HepG2 (cell line): Measurements from ENCODE around the gene TTN. TPM values are rescaled to one million over a fixed set of nuclear protein-coding genes. Genes with fewer than 3 reads are reported as not detected.

Source experiments
- BCL6 ChIP-seq: IDR thresholded peaks from 2 replicates; pipeline ENCODE4 v1.6.1; 2016; ENCODE audit warnings: missing genetic modification reagents, missing compliant biosample characterization
- CCAR2 ChIP-seq: fragments of 200-400 bp; formaldehyde crosslinking; optimal IDR thresholded peaks from 2 replicates; pipeline ENCODE3; 2018; ENCODE audit warnings: low read depth, mild to moderate bottlenecking, low read length, moderate library complexity
- FOXA1 ChIP-seq, 2 experiments: fragments of 450-650 bp in 1 of 2; sonication (generic) in 1 of 2; formaldehyde crosslinking in 1 of 2; IDR thresholded peaks; 2 replicates each; pipeline versions ENCODE4 v1.4.0 to v1.6.1; 2016 to 2020; ENCODE audit warnings: missing genetic modification reagents in 1 of 2
- HCFC1 ChIP-seq: fragments of 150-350 bp; IDR thresholded peaks from 2 replicates; pipeline ENCODE4 v1.6.1; 2014; ENCODE audit warnings: low read depth, low read length
- HDAC1 ChIP-seq: sonication (generic); formaldehyde crosslinking; IDR thresholded peaks from 2 replicates; pipeline ENCODE4 v1.5.1; 2020; ENCODE audit warnings: mild to moderate bottlenecking, missing genetic modification reagents
- HDAC2 ChIP-seq: sonication (generic); formaldehyde crosslinking; IDR thresholded peaks from 2 replicates; pipeline ENCODE4 v1.4.0; 2020; ENCODE audit warnings: missing genetic modification reagents
- HMGXB3 ChIP-seq: sonication (generic); formaldehyde crosslinking; IDR thresholded peaks from 2 replicates; pipeline ENCODE4 v1.4.0; 2020; ENCODE audit warnings: missing genetic modification reagents, borderline replicate concordance
- KLF6 ChIP-seq: IDR thresholded peaks from 2 replicates; pipeline ENCODE4 v1.8.0; 2016; ENCODE audit warnings: missing biosample characterization, missing genetic modification reagents
- NFE2L2 ChIP-seq: fragments of 150-350 bp; IDR thresholded peaks from 2 replicates; pipeline ENCODE4 v1.6.1; 2014; ENCODE audit warnings: low read length
- PHF20 ChIP-seq: sonication (generic); formaldehyde crosslinking; IDR thresholded peaks from 2 replicates; pipeline ENCODE4 v1.5.0; 2020; ENCODE audit warnings: mild to moderate bottlenecking, missing genetic modification reagents
- RXRB ChIP-seq: IDR thresholded peaks from 2 replicates; pipeline ENCODE4 v1.6.1; 2016; ENCODE audit warnings: borderline replicate concordance, missing genetic modification reagents, missing compliant biosample characterization
- SALL2 ChIP-seq: sonication (generic); formaldehyde crosslinking; IDR thresholded peaks from 2 replicates; pipeline ENCODE4 v1.8.1; 2023; ENCODE audit warnings: mild to moderate bottlenecking, missing genetic modification reagents, inconsistent platforms
- SMARCC2 ChIP-seq: fragments of 450-650 bp; IDR thresholded peaks from 2 replicates; pipeline ENCODE4 v1.6.1; 2017; ENCODE audit warnings: antibody characterized with exemption, mild to moderate bottlenecking
- SMYD3 ChIP-seq: sonication (generic); formaldehyde crosslinking; IDR thresholded peaks from 2 replicates; pipeline ENCODE4 v1.8.1; 2023; ENCODE audit warnings: mild to moderate bottlenecking, missing genetic modification reagents
- SOX5 ChIP-seq: IDR thresholded peaks from 2 replicates; pipeline ENCODE4 v1.6.1; 2016; ENCODE audit warnings: borderline replicate concordance
- TCF7 ChIP-seq: sonication (generic); IDR thresholded peaks from 2 replicates; pipeline ENCODE4 v1.6.1; 2016; ENCODE audit warnings: antibody characterized with exemption, low read depth
- ZBTB37 ChIP-seq: sonication (generic); formaldehyde crosslinking; IDR thresholded peaks from 2 replicates; pipeline ENCODE4 v1.4.0; 2020; ENCODE audit warnings: mild to moderate bottlenecking, missing genetic modification reagents
- ZBTB7A ChIP-seq: sonication (generic); formaldehyde crosslinking; IDR thresholded peaks from 2 replicates; pipeline ENCODE4 v1.8.0; 2022; ENCODE audit warnings: mild to moderate bottlenecking, missing genetic modification reagents
- ZNF136 ChIP-seq: sonication (generic); formaldehyde crosslinking; IDR thresholded peaks from 2 replicates; pipeline ENCODE4 v1.8.1; 2022; ENCODE audit warnings: low read depth, mild to moderate bottlenecking, moderate library complexity, missing genetic modification reagents
- ZNF225 ChIP-seq: sonication (generic); formaldehyde crosslinking; IDR thresholded peaks from 2 replicates; pipeline ENCODE4 v1.4.0; 2020; ENCODE audit warnings: mild to moderate bottlenecking, missing genetic modification reagents
- ZNF274 ChIP-seq: sonication (generic); formaldehyde crosslinking; IDR thresholded peaks from 2 replicates; pipeline ENCODE4 v1.5.1; 2020; ENCODE audit warnings: mild to moderate bottlenecking, missing genetic modification reagents
- ZNF281 ChIP-seq: sonication (generic); formaldehyde crosslinking; IDR thresholded peaks from 2 replicates; pipeline ENCODE4 v1.4.0; 2020; ENCODE audit warnings: missing genetic modification reagents, borderline replicate concordance
- polyA plus RNA-seq, 8 experiments: library from polyadenylated mRNA; depleted of rRNA in 3 of 8; stranded (reverse) in 7 of 8; unstranded in 1 of 8; fragments of >200 nt; fragmentation: Illumina TruSeq in 4 of 8; extraction: Trizol in 4 of 8; gene quantifications; 2 replicates each; pipeline versions ENCODE4 v1.2.1 to v1.2.3, GENCODE V29; 2011 to 2016; ENCODE audit warnings: low read depth in 4 of 8, missing spikeins in 1 of 8, mixed read lengths in 1 of 8; ENCODE audit not compliant: insufficient read depth in 1 of 8
- total RNA-seq, 5 experiments: library from RNA; depleted of rRNA; stranded (reverse); fragments of >200 nt; fragmentation: Illumina TruSeq; extraction: Trizol; gene quantifications; 2 replicates each; pipeline ENCODE4 v1.2.3, GENCODE V29; 2016; ENCODE audit warnings: low read depth in 1 of 5

TTN gene
- total and polyA plus RNA-seq, 2 of the 13 experiments (the other 11 are each of a cell fraction or from before 2014, with no cell fraction given) = under 0.01 TPM

GRCh38 chr2:178478439-178479274, 328.6 kb downstream of the TTN start, which contains the start of gene FKBP7 (continued):
- TF ChIP-seq HMGXB3 (CRISPR knock-in tag) = no peak; the same call in 1 of the 2 replicates
- no peak for TF ChIP-seq ZBTB7A (CRISPR knock-in tag)
- peak; percentile 15; the same call in 1 of the 2 replicates for TF ChIP-seq SMYD3 (CRISPR knock-in tag)
- peak; percentile 2; the same call in 1 of the 2 replicates for TF ChIP-seq PHF20
- 0 out of 2 replicates have a peak, but pooled peaks have one; percentile 37 for TF ChIP-seq ZNF225 (CRISPR knock-in tag)
- TF ChIP-seq SALL2 (CRISPR knock-in tag) = peak; percentile 64
- TF ChIP-seq CCAR2 = no peak
- no peak for TF ChIP-seq TCF7
- peak; percentile 60; the same call in 1 of the 2 replicates for TF ChIP-seq ZNF274
- peak; percentile 50; the same call in 1 of the 2 replicates for TF ChIP-seq ZNF281
- TF ChIP-seq RXRB (CRISPR knock-in tag) = no peak; the same call in 1 of the 2 replicates
- no peak for TF ChIP-seq SMARCC2
- peak; percentile 63; the same call in 1 of the 2 replicates for TF ChIP-seq KLF6
- peak; percentile 85 for TF ChIP-seq HDAC2 (CRISPR knock-in tag)
- no peak for TF ChIP-seq FOXA1 (IDR thresholded peaks at IDR 0.05)
- TF ChIP-seq FOXA1 (CRISPR knock-in tag; IDR thresholded peaks at IDR 0.05) = peak; percentile 3; the same call in 1 of the 2 replicates
- TF ChIP-seq BCL6 = peak; percentile 46; the same call in 1 of the 2 replicates
- TF ChIP-seq SOX5 (CRISPR knock-in tag) = peak; percentile 68; the same call in 1 of the 2 replicates
- TF ChIP-seq ZBTB37 = 0 out of 2 replicates have a peak, but pooled peaks have one; percentile 36
- no peak for TF ChIP-seq NFE2L2
- TF ChIP-seq HDAC1 (CRISPR knock-in tag) = peak; percentile 81
- peak; percentile 28 for TF ChIP-seq HCFC1
- 0 out of 2 replicates have a peak, but pooled peaks have one; percentile 49 for TF ChIP-seq ZNF136
